ENCODE data around the gene FNDC11. TPM values are rescaled to one million over a fixed set of nuclear protein-coding genes. Genes with fewer than 3 reads are reported as not detected.

Gene FNDC11
- total RNA-seq, 2 experiments from 2014 or later: 0.23 to 0.27 TPM

DNA sequence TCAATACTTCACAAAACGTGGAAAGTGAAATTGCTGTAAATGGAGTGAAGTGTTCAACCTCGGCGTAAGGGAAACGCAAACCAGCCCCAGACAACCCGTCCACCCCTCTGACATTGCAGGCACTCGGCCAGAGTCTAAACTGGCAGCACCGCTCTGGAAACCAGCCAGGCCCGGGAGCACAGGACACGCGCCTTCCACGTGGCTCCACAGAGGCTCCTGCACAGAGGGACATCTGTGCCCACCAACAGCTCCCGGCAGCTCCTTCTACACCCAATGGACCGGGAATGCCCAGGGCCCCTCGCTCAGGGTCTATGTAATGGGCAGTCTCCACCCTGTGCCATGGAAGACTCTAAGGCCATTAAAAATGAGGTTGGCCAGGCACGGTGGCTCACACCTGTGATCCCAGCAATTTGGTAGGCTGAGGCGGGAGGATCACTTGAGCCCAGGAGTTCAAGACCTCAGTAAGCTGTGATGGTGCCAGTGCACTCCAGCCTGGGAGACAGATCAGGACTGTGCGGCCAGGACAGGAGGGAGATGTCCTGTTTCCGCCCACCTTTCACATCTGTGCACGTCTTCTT is 23.4 kb downstream of the FNDC11 start:
- DNase-seq (no peak), ATAC-seq (no peak)
- Mint-ChIP-seq H3K27me3 (peaks cover 5% of the 10 kb centered on the region), H3K36me3 (ENCODE audit: low read depth) (no peaks in the 10 kb centered on the region), H3K27ac (no peak overlapping the region), H3K9me3 (no peaks in the 10 kb centered on the region), H3K4me3 (no peak overlapping the region), H3K4me1 (ENCODE audit: low read depth) (no peaks in the 10 kb centered on the region)
- TF ChIP-seq, protein P1, sequence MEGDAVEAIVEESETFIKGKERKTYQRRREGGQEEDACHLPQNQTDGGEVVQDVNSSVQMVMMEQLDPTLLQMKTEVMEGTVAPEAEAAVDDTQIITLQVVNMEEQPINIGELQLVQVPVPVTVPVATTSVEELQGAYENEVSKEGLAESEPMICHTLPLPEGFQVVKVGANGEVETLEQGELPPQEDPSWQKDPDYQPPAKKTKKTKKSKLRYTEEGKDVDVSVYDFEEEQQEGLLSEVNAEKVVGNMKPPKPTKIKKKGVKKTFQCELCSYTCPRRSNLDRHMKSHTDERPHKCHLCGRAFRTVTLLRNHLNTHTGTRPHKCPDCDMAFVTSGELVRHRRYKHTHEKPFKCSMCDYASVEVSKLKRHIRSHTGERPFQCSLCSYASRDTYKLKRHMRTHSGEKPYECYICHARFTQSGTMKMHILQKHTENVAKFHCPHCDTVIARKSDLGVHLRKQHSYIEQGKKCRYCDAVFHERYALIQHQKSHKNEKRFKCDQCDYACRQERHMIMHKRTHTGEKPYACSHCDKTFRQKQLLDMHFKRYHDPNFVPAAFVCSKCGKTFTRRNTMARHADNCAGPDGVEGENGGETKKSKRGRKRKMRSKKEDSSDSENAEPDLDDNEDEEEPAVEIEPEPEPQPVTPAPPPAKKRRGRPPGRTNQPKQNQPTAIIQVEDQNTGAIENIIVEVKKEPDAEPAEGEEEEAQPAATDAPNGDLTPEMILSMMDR (IDR thresholded peaks at IDR 0.05): no peak
- POLR2A ChIA-PET: no interaction called here
- intact Hi-C loops (cut with micrococcal nuclease): no loop called here
- CTCF ChIA-PET: interaction anchor here (0.8 to 1.2 kb wide), 2 partner anchors 37 to 40 kb away, joined by 3 to 7 read pairs; partner anchors contain the start of gene PTK6

DNA sequence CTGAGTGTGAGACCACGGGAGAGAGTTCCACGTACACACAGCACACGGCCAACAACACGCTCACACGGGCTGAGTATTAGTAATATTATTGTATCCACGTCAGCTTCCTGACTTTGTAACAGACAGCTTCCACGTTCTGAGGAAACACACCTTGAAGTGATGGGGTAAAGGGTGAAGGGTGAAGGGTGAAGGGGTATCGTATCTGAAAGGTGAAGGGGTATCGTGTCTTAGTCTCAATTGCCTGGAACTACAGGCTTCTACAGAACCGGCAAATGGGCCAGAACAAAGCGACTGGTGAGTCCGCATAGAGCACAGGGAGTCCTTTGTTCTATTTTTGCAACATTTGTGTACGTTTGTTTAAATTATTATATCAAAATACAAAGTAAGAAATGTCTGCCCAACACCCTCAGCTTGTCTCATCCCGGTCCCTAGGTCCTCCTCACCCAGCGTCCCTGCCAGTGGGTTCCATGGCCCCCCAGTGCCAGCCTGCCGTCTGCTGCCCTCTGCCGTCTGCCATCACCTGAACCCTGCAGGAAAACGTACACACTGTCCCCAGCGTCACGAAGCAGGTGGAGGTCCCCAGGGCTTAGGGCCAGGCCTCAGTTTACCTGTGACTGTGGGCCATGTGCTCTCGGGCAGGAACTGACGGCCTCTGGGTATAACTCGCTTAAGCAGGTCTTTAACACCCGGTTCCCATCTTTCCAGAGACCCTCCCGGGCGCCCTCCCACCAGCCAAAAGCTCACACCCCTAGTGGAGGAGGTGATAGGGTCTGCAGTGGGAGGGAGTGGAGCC is 24.5 kb downstream of the FNDC11 start:
- H3K4me3 Mint-ChIP-seq: no peak overlapping the region
- ChIA-PET CTCF (interaction anchor here (0.8 to 1.2 kb wide), 2 partner anchors 38 to 41 kb away, joined by 3 to 7 read pairs; partner anchors contain the start of gene PTK6), POLR2A (interaction anchor here (0.5 kb wide), 1 partner anchor 97 kb away, joined by 3 read pairs; no protein-coding TSS in a partner anchor)
- peak; percentile 37 for DNase-seq
- no peaks in the 10 kb centered on the region for H3K36me3 Mint-ChIP-seq (ENCODE audit: low read depth)
- H3K27me3 Mint-ChIP-seq: peaks cover 5% of the 10 kb centered on the region
- H3K9me3 Mint-ChIP-seq: no peaks in the 10 kb centered on the region
- peak; percentile 11 for ATAC-seq
- no peaks in the 10 kb centered on the region for H3K4me1 Mint-ChIP-seq (ENCODE audit: low read depth)
- H3K27ac Mint-ChIP-seq: no peak overlapping the region
- TF ChIP-seq, protein P1 (IDR thresholded peaks at IDR 0.05): no peak
- intact Hi-C loops (cut with micrococcal nuclease): no loop called here

DNA sequence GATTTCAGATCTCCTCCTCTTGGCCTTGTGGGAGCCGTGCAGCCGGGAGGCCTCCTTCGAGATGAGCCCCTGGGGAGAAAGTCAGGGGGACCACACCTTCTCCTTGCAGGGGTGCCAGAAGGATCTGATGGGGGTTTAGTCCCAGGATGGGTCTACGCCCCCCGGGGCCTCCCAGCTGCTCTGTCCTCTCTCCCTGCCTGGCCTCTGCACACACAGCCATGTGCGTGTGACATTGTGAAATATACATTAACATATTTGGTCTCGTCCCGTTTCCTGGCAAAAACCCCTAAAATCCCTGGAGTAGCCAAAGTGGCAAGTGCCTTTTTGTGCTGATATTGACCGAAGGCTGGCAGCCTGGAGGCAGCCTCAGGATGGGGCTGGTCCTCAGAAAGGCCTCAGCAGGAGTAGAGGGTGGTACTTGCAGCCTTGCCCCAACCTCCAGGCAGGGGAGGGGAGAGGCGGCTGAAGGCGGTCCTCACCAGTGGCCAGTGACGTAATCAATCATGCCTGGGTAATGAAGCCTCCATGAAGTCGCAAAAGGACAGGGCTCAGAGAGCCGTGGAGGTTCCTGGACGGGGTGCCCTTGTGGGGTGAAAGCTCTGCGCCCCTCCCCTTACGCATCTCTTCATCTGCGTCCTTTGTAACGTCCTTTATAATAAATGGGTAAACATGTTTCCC is 25.2 kb downstream of the FNDC11 start:
- Mint-ChIP-seq H3K27ac (no peak overlapping the region), H3K27me3 (peaks cover 5% of the 10 kb centered on the region), H3K4me3 (no peak overlapping the region), H3K9me3 (no peaks in the 10 kb centered on the region), H3K4me1 (ENCODE audit: low read depth) (no peaks in the 10 kb centered on the region), H3K36me3 (ENCODE audit: low read depth) (no peaks in the 10 kb centered on the region)
- no peak for DNase-seq
- no peak for ATAC-seq
- ChIA-PET CTCF (interaction anchor here (0.9 to 1.2 kb wide), 3 partner anchors 40 to 201 kb away, joined by 3 to 8 read pairs (median 4); partner anchors contain the start of gene PTK6), POLR2A (no interaction called here)
- TF ChIP-seq, protein P1 (IDR thresholded peaks at IDR 0.05): no peak
- intact Hi-C loops (cut with micrococcal nuclease): no loop called here

DNA sequence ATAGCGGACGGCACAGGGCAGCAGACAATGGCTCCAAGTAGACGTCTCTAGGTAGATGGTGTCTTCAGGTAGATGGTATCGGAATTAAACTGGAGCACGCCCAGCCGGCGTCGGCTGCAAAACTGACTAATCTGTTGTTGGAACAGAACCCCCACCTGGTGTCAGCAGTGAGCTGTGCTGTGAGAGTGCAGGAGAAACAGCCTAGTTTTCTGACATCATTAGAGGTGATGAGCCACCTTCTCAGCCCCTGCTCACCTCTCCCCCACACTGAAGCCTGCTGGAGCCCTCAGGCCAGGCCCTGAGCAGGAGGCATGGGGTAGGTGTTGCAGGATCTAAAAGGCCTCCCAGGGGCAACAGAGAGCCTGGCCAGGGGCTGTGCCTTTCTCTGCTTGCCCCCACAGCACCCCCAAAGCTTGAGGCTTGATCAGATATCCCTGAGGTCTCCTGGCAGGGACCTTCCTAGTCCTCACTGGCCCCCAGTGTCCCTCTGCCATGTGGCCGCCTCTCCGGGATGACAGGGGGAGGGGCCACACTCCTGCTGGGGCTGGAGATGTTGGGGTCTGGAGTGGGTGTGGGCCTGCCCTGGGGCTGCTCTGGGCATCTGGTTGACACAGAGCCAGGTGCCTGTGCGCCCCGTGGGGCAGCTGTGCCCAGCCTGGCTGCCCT is 27.0 kb downstream of the FNDC11 start:
- Mint-ChIP-seq H3K27me3 (peaks cover 3% of the 10 kb centered on the region), H3K36me3 (ENCODE audit: low read depth) (no peaks in the 10 kb centered on the region), H3K9me3 (no peaks in the 10 kb centered on the region), H3K4me1 (ENCODE audit: low read depth) (no peaks in the 10 kb centered on the region), H3K4me3 (no peak overlapping the region), H3K27ac (no peak overlapping the region)
- CTCF ChIA-PET: interaction anchor here (1.1 to 2.5 kb wide), 5 partner anchors 9 to 61 kb away, joined by 3 to 11 read pairs (median 3); partner anchors contain the start of gene PTK6
- ATAC-seq: peak; percentile 98
- TF ChIP-seq, protein P1 (IDR thresholded peaks at IDR 0.05): peak; percentile 48
- peak; percentile 83 for DNase-seq
- intact Hi-C loops (cut with micrococcal nuclease): no loop called here
- POLR2A ChIA-PET: no interaction called here
